Endothelial cell of umbilical vein (primary cell): ENCODE results near the gene MAML3. TPM values are rescaled to one million over a fixed set of nuclear protein-coding genes. Genes with fewer than 3 reads are reported as not detected.

ENCODE experiments used
- BruUV-seq: library from RNA; stranded (reverse); fragments of 400-500 nt; replicated peaks from 2 replicates; lab custom pipeline; 2021; lab: Mats Ljungman, UMichigan
- CTCF ChIA-PET: fragments of 300-600, 350-600 bp; sonication (Branson Sonifier 250); formaldehyde crosslinking; loops from one replicate; lab custom pipeline; 2021; ENCODE audit warnings: antibody characterized with exemption, inconsistent platforms; lab: Charles Lee
- POLR2A ChIA-PET: fragments of 300-600, 350-600 bp; sonication (Branson Sonifier 250); formaldehyde crosslinking; loops from one replicate; lab custom pipeline; 2021; ENCODE audit warnings: antibody characterized with exemption, inconsistent platforms; lab: Charles Lee
- DNase-seq: peaks from one replicate; pipeline ENCODE4 v3.0.0-alpha.2; 2011; ENCODE audit warnings: low read depth, low spot score
- FAIRE-seq: peaks from 2 replicates; lab custom pipeline; 2011; peaks lifted over from hg19 to GRCh38; lab: Jason Lieb, UNC
- H2AFZ ChIP-seq: 2 replicates; pipeline ENCODE4 v1.6.0; 2012; ENCODE audit warnings: low read depth, low read length, control low read depth, inconsistent platforms
- H3K27ac ChIP-seq: 2 replicates; pipeline ENCODE4 v1.5.1; 2011; ENCODE audit warnings: low read depth, mild to moderate bottlenecking, control low read depth, low read length, moderate library complexity; ENCODE audit not compliant: insufficient read depth
- H3K27me3 ChIP-seq, 2 experiments: 2 replicates each; pipeline versions ENCODE4 v1.6.0 to v1.6.1; 2011; ENCODE audit warnings: low read length in 2 of 2, mixed read lengths in 1 of 2; ENCODE audit not compliant: control insufficient read depth in 2 of 2, insufficient read depth in 2 of 2
- H3K36me3 ChIP-seq, 2 experiments: 2 replicates in 1 of 2; 3 replicates in 1 of 2; pipeline ENCODE4 v1.5.1; 2011; ENCODE audit warnings: low read length in 2 of 2, mild to moderate bottlenecking in 1 of 2, moderate library complexity in 1 of 2; ENCODE audit not compliant: control insufficient read depth in 2 of 2, insufficient read depth in 2 of 2; ENCODE audit errors: extremely low read depth in 1 of 2
- H3K4me1 ChIP-seq: 3 replicates; pipeline ENCODE4 v1.5.1; 2011; ENCODE audit warnings: mild to moderate bottlenecking, low read length; ENCODE audit not compliant: control insufficient read depth, insufficient read depth; ENCODE audit errors: extremely low read depth
- H3K4me2 ChIP-seq: 2 replicates; pipeline ENCODE4 v1.6.1; 2011; ENCODE audit warnings: low read length, control low read depth, mixed read lengths; ENCODE audit not compliant: insufficient read depth
- H3K4me3 ChIP-seq, 3 experiments: fragments of 200-600 bp in 1 of 3; sonication (generic), shearing (Covaris generic) in 1 of 3; replicated peaks in 1 of 3; 2 replicates each; pipeline ENCODE4 v1.5.1; 2011 to 2016; ENCODE audit warnings: control low read depth in 3 of 3, low read length in 3 of 3, mild to moderate bottlenecking in 2 of 3, inconsistent platforms in 1 of 3, low read depth in 1 of 3, moderate library complexity in 1 of 3; ENCODE audit not compliant: insufficient read depth in 1 of 3
- H3K79me2 ChIP-seq: 2 replicates; pipeline ENCODE4 v1.6.0; 2012; ENCODE audit warnings: low read length, inconsistent platforms; ENCODE audit not compliant: control insufficient read depth, insufficient read depth
- H3K9ac ChIP-seq: replicated peaks from 2 replicates; pipeline ENCODE3; 2011; ENCODE audit warnings: low read length, control low read depth; ENCODE audit not compliant: insufficient read depth; ENCODE audit errors: extremely low read depth
- H3K9me1 ChIP-seq: replicated peaks from 3 replicates; pipeline ENCODE4 v1.6.0; 2011; ENCODE audit warnings: mild to moderate bottlenecking, low read length; ENCODE audit not compliant: control insufficient read depth, insufficient read depth; ENCODE audit errors: extremely low read depth
- H3K9me3 ChIP-seq: replicated peaks from 2 replicates; pipeline ENCODE4 v1.5.1; 2012; ENCODE audit warnings: low read length, inconsistent platforms; ENCODE audit not compliant: control insufficient read depth, insufficient read depth
- H4K20me1 ChIP-seq: replicated peaks from 2 replicates; pipeline ENCODE3; 2011; ENCODE audit warnings: mild to moderate bottlenecking, low read length; ENCODE audit not compliant: control insufficient read depth, insufficient read depth; ENCODE audit errors: extremely low read depth
- CTCF ChIP-seq, 2 donors: IDR thresholded peaks; 1 replicate in 1 of 2; 2 replicates in 1 of 2; pipeline ENCODE4 v1.5.1; 2011; ENCODE audit warnings: low read length in 2 of 2, mild to moderate bottlenecking in 2 of 2, moderate library complexity in 2 of 2, control low read depth in 1 of 2, inconsistent platforms in 1 of 2, low read depth in 1 of 2; ENCODE audit not compliant: insufficient read depth in 1 of 2; ENCODE audit errors: extremely low read depth in 1 of 2
- EZH2 ChIP-seq: IDR thresholded peaks from 2 replicates; pipeline ENCODE4 v1.6.1; 2012; ENCODE audit warnings: borderline replicate concordance, low read depth, mild to moderate bottlenecking, moderate library complexity, low read length, inconsistent platforms; ENCODE audit not compliant: severe bottlenecking
- FOS ChIP-seq: IDR thresholded peaks from 2 replicates; pipeline ENCODE4 v1.6.1; 2011; ENCODE audit warnings: mild to moderate bottlenecking, low read length, moderate library complexity, borderline replicate concordance; ENCODE audit not compliant: insufficient read depth
- GATA2 ChIP-seq: IDR thresholded peaks from 2 replicates; pipeline ENCODE4 v1.7.0; 2011; ENCODE audit warnings: low read depth, mild to moderate bottlenecking, moderate library complexity, mixed read lengths, low read length; ENCODE audit not compliant: insufficient read length, insufficient read depth
- JUN ChIP-seq: IDR thresholded peaks from 2 replicates; pipeline ENCODE4 v1.6.1; 2011; ENCODE audit warnings: borderline replicate concordance, low read depth; ENCODE audit not compliant: insufficient read length, insufficient read depth
- MYC ChIP-seq: IDR thresholded peaks from one replicate; pipeline ENCODE4 v1.6.1; 2011; ENCODE audit warnings: mild to moderate bottlenecking, low read depth, low read length
- POLR2A ChIP-seq: IDR thresholded peaks from 2 replicates; pipeline ENCODE4 v1.6.1; 2012; ENCODE audit warnings: low read depth, mild to moderate bottlenecking, control low read depth, low read length
- POLR2AphosphoS5 ChIP-seq: IDR thresholded peaks from 2 replicates; pipeline ENCODE4 v1.6.1; 2012; ENCODE audit warnings: low read depth, mild to moderate bottlenecking, control low read depth, low read length, moderate library complexity; ENCODE audit not compliant: insufficient read depth
- dilution Hi-C: fragments of 300-500 bp; cut with MboI; formaldehyde crosslinking; loops from one replicate; pipeline ENCODE4 v1.15.0; 2019; ENCODE audit warnings: low sequenced_read_pairs; ENCODE audit not compliant: extremely low pct_ligation_motif_present
- intact Hi-C: fragments of 100-400 bp; cut with micrococcal nuclease; formaldehyde crosslinking; loops from one replicate; pipeline ENCODE4 v1.10.0; 2022
- polyA plus RNA-seq, 4 experiments: library from polyadenylated mRNA; depleted of rRNA in 3 of 4; stranded (reverse) in 3 of 4; unstranded in 1 of 4; fragments of >200 nt; gene quantifications; 2 replicates each; pipeline versions ENCODE4 v1.2.1 to v1.2.3, GENCODE V29; 2011 to 2012; ENCODE audit warnings: missing spikeins in 1 of 4
- total RNA-seq: library from RNA; stranded (reverse); gene quantifications from 2 replicates; pipeline ENCODE4 v1.2.3, GENCODE V29; 2021
- TF ChIP-seq, protein P1 (sequence below): IDR thresholded peaks from 2 replicates; pipeline ENCODE4 v1.6.1; 2011; ENCODE audit not compliant: insufficient read depth, insufficient read length

MAML3 gene
- total and polyA plus RNA-seq, 2 donors (not counting 3 experiments of a cell fraction or from before 2014, with no cell fraction given) = 14.0 to 20.3 TPM

DNA sequence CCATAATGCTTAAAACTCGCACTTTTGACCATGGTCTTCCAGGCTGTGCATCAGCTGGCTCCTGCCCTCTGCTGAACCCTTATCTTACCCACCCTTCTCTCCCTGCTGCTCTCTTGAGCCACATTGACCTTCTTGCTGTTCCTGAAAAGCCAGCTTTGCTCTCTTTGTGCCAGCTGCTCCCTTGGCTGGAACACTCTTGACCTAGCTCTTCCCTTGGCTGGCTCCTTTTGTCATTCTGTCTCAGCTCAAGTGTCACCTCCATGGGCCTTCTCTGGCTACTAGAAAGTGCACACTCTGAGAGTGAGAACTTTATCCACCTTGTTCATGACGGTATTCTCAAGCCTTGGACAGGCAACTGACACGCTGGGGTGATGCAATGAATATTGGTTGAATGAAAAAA, 376.2 kb downstream of the MAML3 start:
- H3K4me2 ChIP-seq = no peak overlapping the region
- H4K20me1 ChIP-seq = no peaks in the 10 kb centered on the region
- no TSS peak for BruUV-seq
- no peaks in the 10 kb centered on the region for H3K9me3 ChIP-seq
- POLR2A ChIA-PET = no interaction called here
- H2AFZ ChIP-seq = no peak overlapping the region
- intact Hi-C loops (no loop called here), dilution Hi-C loops (no loop called here)
- H3K4me1 ChIP-seq = peaks cover 13% of the 10 kb centered on the region
- CTCF ChIA-PET = interaction anchor here (1.4 to 1.6 kb wide), 2 partner anchors 15 to 73 kb away, joined by 3 read pairs; no protein-coding TSS in a partner anchor
- no peaks in the 10 kb centered on the region for H3K9me1 ChIP-seq
- H3K27me3 ChIP-seq = no peaks in the 10 kb centered on the region
- no peak overlapping the region for H3K4me3 ChIP-seq
- no peak overlapping the region for H3K27ac ChIP-seq
- H3K79me2 ChIP-seq = no peaks in the 10 kb centered on the region
- no peaks in the 10 kb centered on the region for H3K36me3 ChIP-seq
- H3K9ac ChIP-seq = no peak overlapping the region
- DNase-seq = no peak
- no peak for TF ChIP-seq FOS
- no peak for TF ChIP-seq GATA2
- TF ChIP-seq POLR2AphosphoS5 = no peak
- no peak for TF ChIP-seq POLR2A
- no peak for TF ChIP-seq JUN
- TF ChIP-seq, protein P1, sequence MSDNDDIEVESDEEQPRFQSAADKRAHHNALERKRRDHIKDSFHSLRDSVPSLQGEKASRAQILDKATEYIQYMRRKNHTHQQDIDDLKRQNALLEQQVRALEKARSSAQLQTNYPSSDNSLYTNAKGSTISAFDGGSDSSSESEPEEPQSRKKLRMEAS = no peak
- TF ChIP-seq EZH2 = no peak
- no peak for TF ChIP-seq MYC
- TF ChIP-seq CTCF (IDR thresholded peaks at IDR 0.05; ENCODE audit: extremely low read depth in 1 of 2, insufficient read depth in 1 of 2, low read depth in 1 of 2, low read length in 2 of 2) = no peak
- FAIRE-seq = no peak
